Measurements from ENCODE around the gene CUL7.
A peak's percentile ranks its signal among the peaks of the same experiment; 100 is the strongest.
"Not testable (repeated sequence)": the region's sequence is repeated elsewhere in the genome, so short reads cannot be mapped to it uniquely, and the experiment has no call there.

CUL7 gene

GRCh38 chr6:43012364-43012763, 41.3 kb downstream of the CUL7 start:
- H3K4me3 ChIP-seq (replicated peaks; ENCODE audit: low read depth, low read length), result peak overlapping the region; percentile 91
- no peak for TF ChIP-seq CTCF (IDR thresholded peaks at IDR 0.05; ENCODE audit: low read depth, low read length, missing control alignments)
- DNase-seq (ENCODE audit: extremely low read depth, low read depth), result no peak

- TF ChIP-seq CTCF (IDR thresholded peaks at IDR 0.05; ENCODE audit: low read depth, low read length, missing control alignments), result no peak
- DNase-seq (ENCODE audit: extremely low read depth, low read depth), result no peak
- H3K4me3 ChIP-seq (replicated peaks; ENCODE audit: low read depth, low read length), result no peak overlapping the region
These were observed 42.4 kb downstream of the CUL7 start for GRCh38 chr6:43011207-43011606.

- no peak for DNase-seq (ENCODE audit: extremely low read depth, low read depth)
- H3K4me3 ChIP-seq (replicated peaks; ENCODE audit: low read depth, low read length), result no peak overlapping the region
- peak; percentile 60 for TF ChIP-seq CTCF (IDR thresholded peaks at IDR 0.05; ENCODE audit: low read depth, low read length, missing control alignments)
These were observed 44.5 kb downstream of the CUL7 start for GRCh38 chr6:43009124-43009523.

GRCh38 chr6:43007126-43007525, 46.5 kb downstream of the CUL7 start:
- TF ChIP-seq CTCF (IDR thresholded peaks at IDR 0.05; ENCODE audit: low read depth, low read length, missing control alignments), result no peak
- no peak for DNase-seq (ENCODE audit: extremely low read depth, low read depth)
- no peak overlapping the region for H3K4me3 ChIP-seq (replicated peaks; ENCODE audit: low read depth, low read length)

GRCh38 chr6:43006251-43006650, 47.4 kb downstream of the CUL7 start:
- no peak for TF ChIP-seq CTCF (IDR thresholded peaks at IDR 0.05; ENCODE audit: low read depth, low read length, missing control alignments)
- no peak overlapping the region for H3K4me3 ChIP-seq (replicated peaks; ENCODE audit: low read depth, low read length)
- no peak for DNase-seq (ENCODE audit: extremely low read depth, low read depth)

GRCh38 chr6:43005844-43006243, 47.8 kb downstream of the CUL7 start:
- H3K4me3 ChIP-seq (replicated peaks; ENCODE audit: low read depth, low read length), result no peak overlapping the region
- DNase-seq (ENCODE audit: extremely low read depth, low read depth), result no peak
- TF ChIP-seq CTCF (IDR thresholded peaks at IDR 0.05; ENCODE audit: low read depth, low read length, missing control alignments), result no peak

- no peak for TF ChIP-seq CTCF (IDR thresholded peaks at IDR 0.05; ENCODE audit: low read depth, low read length, missing control alignments)
- DNase-seq (ENCODE audit: extremely low read depth, low read depth), result no peak
- no peak overlapping the region for H3K4me3 ChIP-seq (replicated peaks; ENCODE audit: low read depth, low read length)
These were observed 51.8 kb downstream of the CUL7 start for GRCh38 chr6:43001843-43002242.

GRCh38 chr6:42998205-42998604, 55.4 kb downstream of the CUL7 start:
- not testable (repeated sequence) for H3K4me3 ChIP-seq (replicated peaks; ENCODE audit: low read depth, low read length); DNase-seq (ENCODE audit: extremely low read depth, low read depth)
